IMR-90 (cell line): ENCODE results near the gene TSR3. TPM values are rescaled to one million over a fixed set of nuclear protein-coding genes. Genes with fewer than 3 reads are reported as not detected.

ENCODE experiments used
- ATAC-seq: fragments of 200-7000 bp; cut with Tn5 transposase; 2 replicates; pipeline ENCODE4 v1.9.1; 2020; ENCODE audit warnings: low read depth, mild to moderate bottlenecking, moderate library complexity
- BruUV-seq: library from RNA; stranded (reverse); fragments of 400-500 nt; replicated peaks from 2 replicates; lab custom pipeline; 2021; lab: Mats Ljungman, UMichigan
- CTCF ChIA-PET: fragments of 300-600 bp; formaldehyde crosslinking; extraction: SDS; loops from one replicate; lab custom pipeline; 2021; ENCODE audit warnings: antibody characterized with exemption; lab: Yijun Ruan, JAX
- POLR2A ChIA-PET: fragments of 300-600 bp; sonication (Branson Sonifier 250); formaldehyde crosslinking; loops from one replicate; lab custom pipeline; 2022; ENCODE audit warnings: antibody characterized with exemption; ENCODE audit not compliant: unreplicated experiment; lab: Charles Lee
- DNase-seq: peaks from one replicate; pipeline ENCODE4 v3.0.0; 2013
- H2AFZ ChIP-seq: replicated peaks from 2 replicates; pipeline ENCODE3; 2013; ENCODE audit warnings: low read length, mild to moderate bottlenecking; ENCODE audit not compliant: poor library complexity
- H2AK5ac ChIP-seq: 2 replicates; pipeline ENCODE4 v1.6.1; 2013; ENCODE audit warnings: low read depth, low read length, inconsistent platforms
- H2AK9ac ChIP-seq: replicated peaks from 2 replicates; pipeline ENCODE3; 2013; ENCODE audit warnings: mild to moderate bottlenecking, low read depth, low read length, moderate library complexity; ENCODE audit not compliant: poor library complexity
- H2BK120ac ChIP-seq: 2 replicates; pipeline ENCODE4 v1.6.1; 2013; ENCODE audit warnings: low read depth, low read length, inconsistent platforms
- H2BK15ac ChIP-seq: 3 replicates; pipeline ENCODE4 v1.6.1; 2013; ENCODE audit warnings: low read depth, low read length, inconsistent platforms
- H2BK20ac ChIP-seq: 2 replicates; pipeline ENCODE4 v1.6.1; 2013; ENCODE audit warnings: low read depth, mild to moderate bottlenecking, inconsistent platforms, low read length, moderate library complexity
- H2BK5ac ChIP-seq: 2 replicates; pipeline ENCODE4 v1.6.1; 2013; ENCODE audit warnings: mild to moderate bottlenecking, low read depth, low read length, inconsistent platforms; ENCODE audit not compliant: poor library complexity, severe bottlenecking
- H3K14ac ChIP-seq: replicated peaks from 2 replicates; pipeline ENCODE4 v1.6.1; 2013; ENCODE audit warnings: low read depth, low read length, inconsistent platforms
- H3K18ac ChIP-seq: 2 replicates; pipeline ENCODE4 v1.6.1; 2013; ENCODE audit warnings: low read depth, low read length, control low read depth
- H3K23ac ChIP-seq: 2 replicates; pipeline ENCODE4 v1.6.1; 2013; ENCODE audit warnings: low read depth, low read length, inconsistent platforms
- H3K27ac ChIP-seq: 2 replicates; pipeline ENCODE4 v1.5.1; 2013; ENCODE audit warnings: mild to moderate bottlenecking, control low read depth, low read length; ENCODE audit not compliant: insufficient read depth
- H3K27me3 ChIP-seq: 2 replicates; pipeline ENCODE4 v1.6.1; 2013; ENCODE audit warnings: low read length; ENCODE audit not compliant: control insufficient read depth, insufficient read depth
- H3K36me3 ChIP-seq: 2 replicates; pipeline ENCODE4 v1.6.1; 2013; ENCODE audit warnings: low read length, mixed read lengths; ENCODE audit not compliant: control insufficient read depth, insufficient read depth
- H3K4ac ChIP-seq: 2 replicates; pipeline ENCODE4 v1.6.1; 2013; ENCODE audit warnings: low read depth, low read length, inconsistent platforms
- H3K4me1 ChIP-seq: 2 replicates; pipeline ENCODE4 v1.6.1; 2013; ENCODE audit warnings: low read length, mixed read lengths; ENCODE audit not compliant: control insufficient read depth, insufficient read depth
- H3K4me2 ChIP-seq: 2 replicates; pipeline ENCODE4 v1.6.1; 2013; ENCODE audit warnings: low read depth, mild to moderate bottlenecking, control low read depth, low read length, moderate library complexity
- H3K4me3 ChIP-seq: 2 replicates; pipeline ENCODE4 v1.5.1; 2013; ENCODE audit warnings: low read depth, mild to moderate bottlenecking, control low read depth, low read length, moderate library complexity; ENCODE audit not compliant: insufficient read depth
- H3K56ac ChIP-seq: 2 replicates; pipeline ENCODE4 v1.6.1; 2013; ENCODE audit warnings: low read length, inconsistent platforms; ENCODE audit not compliant: insufficient read depth; ENCODE audit errors: extremely low read depth
- H3K79me1 ChIP-seq, 2 experiments: 2 replicates each; pipeline ENCODE4 v1.6.1; 2013; ENCODE audit warnings: low read length in 2 of 2, inconsistent platforms in 1 of 2, low read depth in 1 of 2
- H3K9ac ChIP-seq: 2 replicates; pipeline ENCODE4 v1.6.1; 2013; ENCODE audit warnings: low read depth, low read length, control low read depth
- H3K9me1 ChIP-seq: 2 replicates; pipeline ENCODE4 v1.6.1; 2013; ENCODE audit warnings: low read length, inconsistent platforms; ENCODE audit not compliant: insufficient read depth
- H3K9me3 ChIP-seq: 2 replicates; pipeline ENCODE4 v1.6.1; 2013; ENCODE audit warnings: low read length; ENCODE audit not compliant: control insufficient read depth, insufficient read depth
- H4K20me1 ChIP-seq: 2 replicates; pipeline ENCODE4 v1.6.1; 2013; ENCODE audit warnings: low read length, inconsistent platforms; ENCODE audit not compliant: insufficient read depth
- H4K5ac ChIP-seq: 2 replicates; pipeline ENCODE4 v1.6.1; 2013; ENCODE audit warnings: mild to moderate bottlenecking, low read depth, low read length, control low read depth
- H4K8ac ChIP-seq, 2 experiments: 2 replicates each; pipeline ENCODE4 v1.6.1; 2013; ENCODE audit warnings: low read depth in 2 of 2, low read length in 2 of 2, control low read depth in 1 of 2, inconsistent platforms in 1 of 2
- H4K91ac ChIP-seq: 2 replicates; pipeline ENCODE4 v1.6.1; 2013; ENCODE audit warnings: low read depth, low read length, inconsistent platforms; ENCODE audit not compliant: insufficient read depth
- MAFK ChIP-seq: IDR thresholded peaks from 2 replicates; pipeline ENCODE4 v1.6.1; 2012; ENCODE audit warnings: low read depth, low read length, improper control_type of control experiment
- MAZ ChIP-seq: IDR thresholded peaks from 2 replicates; pipeline ENCODE4 v1.6.1; 2012; ENCODE audit warnings: low read depth, mild to moderate bottlenecking, low read length, improper control_type of control experiment, moderate library complexity, borderline replicate concordance
- MXI1 ChIP-seq: IDR thresholded peaks from 2 replicates; pipeline ENCODE4 v1.6.1; 2012; ENCODE audit warnings: low read depth, mild to moderate bottlenecking, low read length, moderate library complexity, borderline replicate concordance
- RAD21 ChIP-seq: IDR thresholded peaks from 2 replicates; pipeline ENCODE4 v1.6.1; 2012; ENCODE audit warnings: low read length, improper control_type of control experiment
- RCOR1 ChIP-seq: IDR thresholded peaks from 2 replicates; pipeline ENCODE4 v1.6.1; 2012; ENCODE audit warnings: mild to moderate bottlenecking, low read length, improper control_type of control experiment; ENCODE audit not compliant: insufficient replicate concordance
- RFX5 ChIP-seq: IDR thresholded peaks from 2 replicates; pipeline ENCODE4 v1.8.0; 2012; ENCODE audit warnings: low read depth, mild to moderate bottlenecking, low read length, moderate library complexity
- SMC3 ChIP-seq: fragments of 150-350 bp; IDR thresholded peaks from 2 replicates; pipeline ENCODE4 v1.6.1; 2016; ENCODE audit warnings: low read depth, mild to moderate bottlenecking, antibody characterized with exemption, low read length, moderate library complexity
- WGBS, 2 experiments: methylation state at CpG; one replicate each; pipeline versions ENCODE4 v1.1.5 to v1.1.7; 2013; ENCODE audit warnings: missing lambda C conversion rate in 2 of 2; ENCODE audit not compliant: insufficient read length in 1 of 2; ENCODE audit errors: extremely low coverage in 2 of 2; 5-methylcytosine and 5-hydroxymethylcytosine counted together
- dilution Hi-C: fragments of 300-500 bp; cut with HindIII; formaldehyde crosslinking; loops from one replicate; pipeline ENCODE4 v1.14.3; 2018; ENCODE audit warnings: low sequenced_read_pairs; ENCODE audit not compliant: unreplicated experiment
- in situ Hi-C: fragments of 300-500 bp; cut with MboI; formaldehyde crosslinking; loops from 3 replicates; pipeline ENCODE4 v1.14.3; 2019; ENCODE audit warnings: low sequenced_read_pairs, inconsistent platforms, mixed read lengths
- intact Hi-C: fragments of 100-400 bp; cut with micrococcal nuclease; formaldehyde crosslinking; loops from 2 replicates; pipeline ENCODE4 v1.10.0; 2022
- polyA plus RNA-seq, 3 experiments: library from polyadenylated mRNA; depleted of rRNA; stranded (reverse); fragments of >200 nt; gene quantifications; 2 replicates each; pipeline ENCODE4 v1.2.3, GENCODE V29; 2012; ENCODE audit warnings: low replicate concordance in 1 of 3
- total RNA-seq: library from RNA; depleted of rRNA; stranded (reverse); fragments of >200 nt; gene quantifications from 2 replicates; pipeline ENCODE4 v1.2.3, GENCODE V29; 2012
- TF ChIP-seq, protein P1 (sequence below): fragments of 150-350 bp; IDR thresholded peaks from 2 replicates; pipeline ENCODE4 v1.6.1; 2017; ENCODE audit warnings: mild to moderate bottlenecking, antibody characterized with exemption, low read length, low read depth
- TF ChIP-seq, protein P2 (sequence below): conservative IDR thresholded peaks from 2 replicates; pipeline ENCODE4 v1.5.1; 2012; ENCODE audit warnings: mild to moderate bottlenecking, low read depth, low read length, improper control_type of control experiment

Gene TSR3
- total and polyA plus RNA-seq, 2 of the 4 experiments (the other 2 are of a cell fraction) = 38.0 to 52.9 TPM

DNA sequence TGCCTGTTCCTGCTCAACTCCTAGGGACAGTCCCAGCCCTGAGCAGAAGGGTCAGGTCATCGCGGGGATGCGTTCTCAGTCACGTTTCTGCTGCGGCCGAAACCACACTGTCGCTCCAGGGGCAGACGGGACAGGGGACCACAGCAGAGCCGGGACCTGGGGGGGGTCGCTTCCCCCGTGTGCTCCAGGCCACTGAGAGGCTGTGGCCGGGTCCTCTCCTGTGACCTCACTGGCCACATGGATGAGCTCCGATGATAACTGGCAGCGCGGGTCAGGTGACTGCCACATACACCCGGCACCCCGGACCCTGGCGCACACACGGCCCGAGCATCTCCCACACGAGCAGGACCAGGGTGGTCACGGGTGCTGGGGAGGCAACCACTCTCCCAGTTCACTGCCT is 12.8 kb upstream of the TSR3 start:
- Histone ChIP-seq H3K9me3 (no peaks in the 10 kb centered on the region), H3K56ac (no peak overlapping the region), H2BK20ac (no peak overlapping the region), H4K8ac (no peak overlapping the region), H2AFZ (no peak overlapping the region), H2BK5ac (no peak overlapping the region), H4K20me1 (peaks cover 7% of the 10 kb centered on the region; the same call in 1 of the 2 replicates), H2BK15ac (no peak overlapping the region), H3K36me3 (peaks cover 55% of the 10 kb centered on the region), H3K4me1 (no peaks in the 10 kb centered on the region), H4K91ac (no peak overlapping the region), H2BK120ac (no peak overlapping the region), H3K4me3 (no peak overlapping the region), H3K27me3 (no peaks in the 10 kb centered on the region), H3K14ac (no peak overlapping the region), H3K4me2 (no peak overlapping the region), H3K23ac (no peak overlapping the region), H3K27ac (no peak overlapping the region), H3K9me1 (no peaks in the 10 kb centered on the region), H3K4ac (no peak overlapping the region), H4K5ac (no peak overlapping the region), H3K9ac (no peak overlapping the region), H2AK9ac (no peak overlapping the region), H2AK5ac (no peak overlapping the region), H3K18ac (no peak overlapping the region), H3K79me1 (peaks cover 2 to 37% of the 10 kb centered on the region in 2 experiments; a peak in 3 of 4 replicates)
- TF ChIP-seq RCOR1 (no peak), MAZ (no peak), RFX5 (no peak), MAFK (no peak), MXI1 (no peak), RAD21 (no peak), SMC3 (no peak)
- TF ChIP-seq, protein P1, sequence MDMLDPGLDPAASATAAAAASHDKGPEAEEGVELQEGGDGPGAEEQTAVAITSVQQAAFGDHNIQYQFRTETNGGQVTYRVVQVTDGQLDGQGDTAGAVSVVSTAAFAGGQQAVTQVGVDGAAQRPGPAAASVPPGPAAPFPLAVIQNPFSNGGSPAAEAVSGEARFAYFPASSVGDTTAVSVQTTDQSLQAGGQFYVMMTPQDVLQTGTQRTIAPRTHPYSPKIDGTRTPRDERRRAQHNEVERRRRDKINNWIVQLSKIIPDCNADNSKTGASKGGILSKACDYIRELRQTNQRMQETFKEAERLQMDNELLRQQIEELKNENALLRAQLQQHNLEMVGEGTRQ = no peak
- TF ChIP-seq, protein P2, sequence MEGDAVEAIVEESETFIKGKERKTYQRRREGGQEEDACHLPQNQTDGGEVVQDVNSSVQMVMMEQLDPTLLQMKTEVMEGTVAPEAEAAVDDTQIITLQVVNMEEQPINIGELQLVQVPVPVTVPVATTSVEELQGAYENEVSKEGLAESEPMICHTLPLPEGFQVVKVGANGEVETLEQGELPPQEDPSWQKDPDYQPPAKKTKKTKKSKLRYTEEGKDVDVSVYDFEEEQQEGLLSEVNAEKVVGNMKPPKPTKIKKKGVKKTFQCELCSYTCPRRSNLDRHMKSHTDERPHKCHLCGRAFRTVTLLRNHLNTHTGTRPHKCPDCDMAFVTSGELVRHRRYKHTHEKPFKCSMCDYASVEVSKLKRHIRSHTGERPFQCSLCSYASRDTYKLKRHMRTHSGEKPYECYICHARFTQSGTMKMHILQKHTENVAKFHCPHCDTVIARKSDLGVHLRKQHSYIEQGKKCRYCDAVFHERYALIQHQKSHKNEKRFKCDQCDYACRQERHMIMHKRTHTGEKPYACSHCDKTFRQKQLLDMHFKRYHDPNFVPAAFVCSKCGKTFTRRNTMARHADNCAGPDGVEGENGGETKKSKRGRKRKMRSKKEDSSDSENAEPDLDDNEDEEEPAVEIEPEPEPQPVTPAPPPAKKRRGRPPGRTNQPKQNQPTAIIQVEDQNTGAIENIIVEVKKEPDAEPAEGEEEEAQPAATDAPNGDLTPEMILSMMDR = no peak
- POLR2A ChIA-PET = interaction anchor here (0.6 kb wide), 1 partner anchor 244 kb away, joined by 4 read pairs; no protein-coding TSS in a partner anchor
- in situ Hi-C loops = no loop called here
- CTCF ChIA-PET = interaction anchor here (0.6 kb wide), 1 partner anchor 56 kb away, joined by 3 read pairs; no protein-coding TSS in a partner anchor
- BruUV-seq = TSS peak; percentile 48
- dilution Hi-C loops = no loop called here
- ATAC-seq (no peak), DNase-seq (no peak)
- WGBS, 2 experiments = 86% methylated on average over 11 of the region's 22 CpGs; no CpG with 5 or more reads in 1 of the 2 experiments
- intact Hi-C loops = no loop called here
